OCI-LY1 (cell line): ENCODE measurements around the gene ADAM8.

Experiments
- H2AFZ ChIP-seq: fragments of 200-600 bp; sonication (generic), shearing (Covaris generic); 2 replicates; pipeline ENCODE4 v1.6.0; 2014; ENCODE audit warnings: antibody characterized with exemption, mild to moderate bottlenecking, low read length
- H3F3A ChIP-seq: fragments of 200-600 bp; sonication (generic), shearing (Covaris generic); 2 replicates; pipeline ENCODE4 v1.6.0; 2014; ENCODE audit warnings: mild to moderate bottlenecking, antibody characterized with exemption, low read length, moderate library complexity; ENCODE audit not compliant: insufficient read depth
- H3K27ac ChIP-seq: fragments of 200-600 bp; sonication (generic); 2 replicates; pipeline ENCODE4 v1.5.1; 2014; ENCODE audit warnings: low read length, mixed run types, mild to moderate bottlenecking, low read depth; ENCODE audit not compliant: poor library complexity, severe bottlenecking
- H3K27me3 ChIP-seq: fragments of 200-600 bp; sonication (generic); 2 replicates; pipeline ENCODE4 v1.6.0; 2014; ENCODE audit warnings: antibody characterized with exemption, mild to moderate bottlenecking, low read length, moderate library complexity; ENCODE audit not compliant: insufficient read depth
- H3K36me3 ChIP-seq: fragments of 200-600 bp; sonication (generic); 2 replicates; pipeline ENCODE4 v1.6.1; 2014; ENCODE audit warnings: mild to moderate bottlenecking, antibody characterized with exemption, low read length, moderate library complexity, mixed read lengths; ENCODE audit not compliant: insufficient read depth
- H3K4me1 ChIP-seq: fragments of 200-600 bp; sonication (generic); 2 replicates; pipeline ENCODE4 v1.5.1; 2014; ENCODE audit warnings: mild to moderate bottlenecking, low read length, moderate library complexity; ENCODE audit not compliant: insufficient read depth, severe bottlenecking
- H3K4me2 ChIP-seq: fragments of 200-600 bp; sonication (generic), shearing (Covaris generic); 2 replicates; pipeline ENCODE4 v1.6.1; 2014; ENCODE audit warnings: low read length
- H3K4me3 ChIP-seq: fragments of 200-600 bp; sonication (generic); 2 replicates; pipeline ENCODE4 v1.5.1; 2014; ENCODE audit warnings: low read length, low read depth, mild to moderate bottlenecking, mixed read lengths; ENCODE audit not compliant: poor library complexity, severe bottlenecking
- H3K79me2 ChIP-seq: fragments of 200-600 bp; shearing (Covaris generic); 2 replicates; pipeline ENCODE4 v1.6.1; 2016; ENCODE audit warnings: mixed run types, low read length, mixed read lengths; ENCODE audit not compliant: insufficient read depth
- H3K9ac ChIP-seq: fragments of 200-600 bp; sonication (generic), shearing (Covaris generic); 2 replicates; pipeline ENCODE4 v1.6.1; 2014; ENCODE audit warnings: mild to moderate bottlenecking, low read length, mixed read lengths
- H3K9me2 ChIP-seq: fragments of 200-600 bp; sonication (generic), shearing (Covaris generic); 2 replicates; pipeline ENCODE4 v1.6.1; 2014; ENCODE audit warnings: low read depth, mild to moderate bottlenecking, low read length, mixed read lengths
- H3K9me3 ChIP-seq: fragments of 200-600 bp; shearing (Covaris generic); 2 replicates; pipeline ENCODE4 v1.6.1; 2014; ENCODE audit warnings: low read length, mixed read lengths
- H4K20me1 ChIP-seq: fragments of 200-600 bp; sonication (generic), shearing (Covaris generic); 2 replicates; pipeline ENCODE4 v1.6.0; 2016; ENCODE audit warnings: mild to moderate bottlenecking, low read length; ENCODE audit not compliant: insufficient read depth
- EZH2 ChIP-seq: fragments of 200-600 bp; sonication (generic), shearing (Covaris generic); IDR thresholded peaks from 2 replicates; pipeline ENCODE4 v1.8.0; 2017; ENCODE audit warnings: borderline replicate concordance, mixed run types, mild to moderate bottlenecking, antibody characterized with exemption, low read length, moderate library complexity, mixed read lengths
- TF ChIP-seq, protein P1 (sequence below): fragments of 200-600 bp; sonication (generic), shearing (Covaris generic); IDR thresholded peaks from 2 replicates; pipeline ENCODE4 v1.5.1; 2017; ENCODE audit warnings: mild to moderate bottlenecking, antibody characterized with exemption, low read length, moderate library complexity, mixed read lengths

ADAM8 gene

DNA sequence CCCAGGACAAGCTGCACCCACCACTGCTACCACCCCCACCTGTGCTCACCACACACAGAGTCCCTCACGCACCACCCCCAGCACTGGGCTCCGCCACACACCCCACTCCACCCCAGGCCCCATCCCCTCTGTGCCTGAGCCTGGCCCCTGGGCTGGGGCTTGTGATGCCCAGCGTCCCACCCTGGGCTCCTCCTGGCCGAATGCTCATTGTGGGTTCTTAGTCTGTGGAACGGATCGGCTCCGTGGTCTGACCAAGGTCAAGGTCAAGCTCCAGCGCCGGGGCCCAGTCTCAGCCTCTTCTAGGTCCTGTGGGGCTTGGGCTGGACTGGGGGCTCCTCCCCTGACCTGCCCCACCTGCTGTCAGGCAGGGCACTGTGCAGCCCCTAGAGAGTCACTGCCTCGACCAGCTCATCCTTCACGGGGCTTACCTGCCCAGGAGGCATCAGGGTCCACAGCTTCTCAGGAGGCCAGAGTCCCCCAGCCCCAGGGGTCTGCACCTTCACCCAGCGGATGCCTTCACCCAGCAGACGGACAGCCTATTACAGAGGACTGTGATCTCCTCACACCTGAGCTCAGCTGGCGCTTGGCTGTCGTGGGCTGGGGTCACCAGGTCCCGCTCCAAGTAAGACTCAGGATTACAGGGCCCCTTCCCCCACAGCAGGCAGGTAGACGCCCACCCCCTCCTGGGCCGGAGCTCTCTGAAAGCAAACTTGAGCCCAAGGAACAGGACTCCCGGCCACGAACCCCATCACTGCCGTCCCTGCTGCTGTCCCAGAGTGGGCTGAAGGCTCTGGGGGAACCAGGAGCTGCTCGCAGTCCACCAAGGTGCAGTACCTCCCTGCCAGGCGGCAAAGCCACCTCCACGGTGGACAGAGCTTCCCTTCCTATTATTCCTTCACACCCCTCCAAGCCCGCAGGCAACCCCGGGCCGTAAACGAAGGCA lies 61.9 kb downstream of the ADAM8 start:
- no peaks in the 10 kb centered on the region for H3K9me2 ChIP-seq
- no peaks in the 10 kb centered on the region for H3F3A ChIP-seq
- no peaks in the 10 kb centered on the region for H3K79me2 ChIP-seq
- no peak overlapping the region for H2AFZ ChIP-seq
- no peaks in the 10 kb centered on the region for H3K9me3 ChIP-seq
- H3K9ac ChIP-seq: no peak overlapping the region
- no peaks in the 10 kb centered on the region for H3K4me1 ChIP-seq
- no peak for TF ChIP-seq EZH2
- TF ChIP-seq, protein P1, sequence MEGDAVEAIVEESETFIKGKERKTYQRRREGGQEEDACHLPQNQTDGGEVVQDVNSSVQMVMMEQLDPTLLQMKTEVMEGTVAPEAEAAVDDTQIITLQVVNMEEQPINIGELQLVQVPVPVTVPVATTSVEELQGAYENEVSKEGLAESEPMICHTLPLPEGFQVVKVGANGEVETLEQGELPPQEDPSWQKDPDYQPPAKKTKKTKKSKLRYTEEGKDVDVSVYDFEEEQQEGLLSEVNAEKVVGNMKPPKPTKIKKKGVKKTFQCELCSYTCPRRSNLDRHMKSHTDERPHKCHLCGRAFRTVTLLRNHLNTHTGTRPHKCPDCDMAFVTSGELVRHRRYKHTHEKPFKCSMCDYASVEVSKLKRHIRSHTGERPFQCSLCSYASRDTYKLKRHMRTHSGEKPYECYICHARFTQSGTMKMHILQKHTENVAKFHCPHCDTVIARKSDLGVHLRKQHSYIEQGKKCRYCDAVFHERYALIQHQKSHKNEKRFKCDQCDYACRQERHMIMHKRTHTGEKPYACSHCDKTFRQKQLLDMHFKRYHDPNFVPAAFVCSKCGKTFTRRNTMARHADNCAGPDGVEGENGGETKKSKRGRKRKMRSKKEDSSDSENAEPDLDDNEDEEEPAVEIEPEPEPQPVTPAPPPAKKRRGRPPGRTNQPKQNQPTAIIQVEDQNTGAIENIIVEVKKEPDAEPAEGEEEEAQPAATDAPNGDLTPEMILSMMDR: no peak
- no peaks in the 10 kb centered on the region for H4K20me1 ChIP-seq
- H3K27me3 ChIP-seq: no peaks in the 10 kb centered on the region
- H3K27ac ChIP-seq: no peak overlapping the region
- H3K4me3 ChIP-seq: no peak overlapping the region
- H3K4me2 ChIP-seq: no peak overlapping the region
- H3K36me3 ChIP-seq: no peaks in the 10 kb centered on the region

DNA sequence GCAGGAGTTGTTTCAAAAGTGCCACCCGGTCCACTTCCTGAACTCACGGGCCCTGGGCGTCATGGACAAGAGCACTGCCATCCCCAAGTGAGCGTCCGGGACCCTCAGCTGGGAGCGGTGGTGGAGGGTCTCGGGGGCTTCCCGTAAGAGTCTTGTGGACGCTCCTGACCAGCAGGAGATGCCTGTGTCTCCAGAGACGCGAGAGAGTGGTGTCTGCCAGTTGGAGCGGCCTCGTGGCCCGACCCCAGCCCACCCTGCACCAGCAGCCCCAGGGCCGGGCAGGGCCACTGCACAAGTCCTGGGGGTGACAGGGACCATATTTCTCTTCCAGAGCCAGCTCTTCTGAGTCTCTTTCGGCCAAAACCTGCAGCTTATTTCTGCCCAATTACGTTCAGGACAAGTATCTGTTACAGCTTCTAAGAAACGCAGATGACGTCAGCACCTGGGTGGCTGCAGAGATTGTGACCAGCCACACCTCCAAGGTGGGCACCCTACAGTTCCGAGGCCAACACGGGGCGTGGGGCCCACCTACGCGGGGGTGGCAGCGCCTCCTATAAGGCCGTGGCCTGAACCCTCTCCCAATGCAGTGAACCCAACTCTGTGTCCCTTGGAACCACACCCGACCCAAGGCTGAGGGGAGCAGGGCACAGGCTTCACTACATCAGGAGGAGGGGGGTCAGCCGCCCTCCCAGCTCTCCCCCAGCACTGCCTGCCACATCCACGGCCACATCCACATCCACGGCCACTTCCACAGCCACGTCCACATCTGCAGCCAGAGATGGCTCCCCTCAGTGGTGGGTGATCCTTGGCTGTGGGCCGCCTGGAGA lies 62.8 kb downstream of the ADAM8 start:
- H4K20me1 ChIP-seq: no peaks in the 10 kb centered on the region
- H3K27ac ChIP-seq: no peak overlapping the region
- no peaks in the 10 kb centered on the region for H3K9me3 ChIP-seq
- no peak overlapping the region for H3K4me3 ChIP-seq
- no peak overlapping the region for H3K4me2 ChIP-seq
- no peaks in the 10 kb centered on the region for H3K4me1 ChIP-seq
- no peaks in the 10 kb centered on the region for H3K9me2 ChIP-seq
- no peak overlapping the region for H3K9ac ChIP-seq
- no peaks in the 10 kb centered on the region for H3F3A ChIP-seq
- no peaks in the 10 kb centered on the region for H3K79me2 ChIP-seq
- no peaks in the 10 kb centered on the region for H3K36me3 ChIP-seq
- TF ChIP-seq, protein P1: no peak
- no peak for TF ChIP-seq EZH2
- no peak overlapping the region for H2AFZ ChIP-seq
- H3K27me3 ChIP-seq: no peaks in the 10 kb centered on the region

DNA sequence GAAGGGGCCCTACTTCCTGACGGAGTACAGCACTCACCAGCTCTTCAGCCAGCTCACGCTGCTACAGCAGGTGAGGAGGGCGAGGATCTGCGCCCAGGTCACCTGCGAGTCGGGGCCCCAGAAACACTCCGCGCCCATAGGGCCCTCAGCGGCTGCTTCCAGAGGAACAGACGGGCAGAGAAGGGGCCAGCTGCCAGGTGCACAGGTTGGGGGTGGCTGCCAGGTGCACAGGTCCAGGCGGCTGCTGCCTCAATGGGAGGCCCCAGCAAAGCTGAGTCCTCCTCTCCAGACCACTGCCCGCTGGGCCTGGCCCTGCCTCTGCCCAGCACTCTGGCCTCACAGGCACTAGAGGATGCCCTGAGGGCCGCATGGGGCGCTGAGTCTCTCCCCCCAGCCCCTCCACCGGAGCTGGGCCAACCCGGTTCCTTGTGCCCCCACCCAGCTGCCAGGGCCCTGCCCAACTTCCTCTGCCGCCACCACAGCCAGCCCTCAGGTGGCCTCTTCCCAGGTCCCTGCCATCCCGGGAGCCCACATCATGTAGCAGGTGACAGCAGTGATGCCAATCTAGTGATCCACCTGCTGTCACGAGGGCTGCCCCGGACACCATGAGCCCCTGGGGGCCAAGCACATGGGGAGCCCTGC lies 63.7 kb downstream of the ADAM8 start:
- H3F3A ChIP-seq: no peaks in the 10 kb centered on the region
- no peaks in the 10 kb centered on the region for H3K4me1 ChIP-seq
- H3K27me3 ChIP-seq: no peaks in the 10 kb centered on the region
- H2AFZ ChIP-seq: no peak overlapping the region
- H3K36me3 ChIP-seq: no peaks in the 10 kb centered on the region
- no peaks in the 10 kb centered on the region for H3K9me2 ChIP-seq
- H3K9me3 ChIP-seq: no peaks in the 10 kb centered on the region
- H3K4me2 ChIP-seq: no peak overlapping the region
- H3K9ac ChIP-seq: no peak overlapping the region
- H3K4me3 ChIP-seq: no peak overlapping the region
- TF ChIP-seq EZH2: no peak
- TF ChIP-seq, protein P1: no peak
- H3K79me2 ChIP-seq: no peaks in the 10 kb centered on the region
- H3K27ac ChIP-seq: no peak overlapping the region
- H4K20me1 ChIP-seq: no peaks in the 10 kb centered on the region
